ENCODE results near the gene PRSS33.

- TF ChIP-seq POLR2A (IDR thresholded peaks at IDR 0.05; ENCODE audit: low read depth, low read length) (no peak), POLR2AphosphoS5 (IDR thresholded peaks at IDR 0.05; ENCODE audit: low read depth, low read length) (no peak), TAF1 (IDR thresholded peaks at IDR 0.05; ENCODE audit: low read depth, low read length) (no peak), SPI1 (IDR thresholded peaks at IDR 0.05; ENCODE audit: low read depth, low read length) (no peak), POU2F2 (IDR thresholded peaks at IDR 0.05; ENCODE audit: low read depth, low read length) (no peak)
These were observed 32.8 kb upstream of the PRSS33 start for GRCh38 chr16:2819939-2820835.

Measured in GM12891 (cell line).